Neuronal stem cell (in vitro differentiated cells): ENCODE measurements around the gene TSPAN6.

Experiments used
- DNase-seq: peaks from one replicate; pipeline ENCODE4 v3.0.0-alpha.2; 2013; ENCODE audit warnings: low spot score
- H2AFZ ChIP-seq: one replicate; pipeline ENCODE4 v1.6.1; 2013; ENCODE audit warnings: mild to moderate bottlenecking, low read length, inconsistent platforms
- H2AK5ac ChIP-seq: 2 replicates; pipeline ENCODE4 v1.6.1; 2013; ENCODE audit warnings: low read depth, mild to moderate bottlenecking, inconsistent platforms, low read length, moderate library complexity, mixed read lengths
- H2BK120ac ChIP-seq: 2 replicates; pipeline ENCODE4 v1.6.1; 2013; ENCODE audit warnings: low read depth, mild to moderate bottlenecking, inconsistent platforms, low read length, moderate library complexity, mixed read lengths
- H2BK12ac ChIP-seq: one replicate; pipeline ENCODE4 v1.6.1; 2013; ENCODE audit warnings: low read length, inconsistent platforms
- H2BK15ac ChIP-seq: 2 replicates; pipeline ENCODE4 v1.6.1; 2013; ENCODE audit warnings: mild to moderate bottlenecking, low read length, inconsistent platforms, mixed read lengths
- H2BK5ac ChIP-seq: one replicate; pipeline ENCODE4 v1.6.1; 2013; ENCODE audit warnings: inconsistent platforms, mild to moderate bottlenecking, low read length, moderate library complexity
- H3K14ac ChIP-seq: one replicate; pipeline ENCODE4 v1.6.1; 2013; ENCODE audit warnings: low read length, inconsistent platforms
- H3K18ac ChIP-seq: 2 replicates; pipeline ENCODE4 v1.6.1; 2013; ENCODE audit warnings: low read length, inconsistent platforms
- H3K23ac ChIP-seq: 2 replicates; pipeline ENCODE4 v1.6.1; 2013; ENCODE audit warnings: low read depth, mild to moderate bottlenecking, mixed read lengths, low read length, inconsistent platforms; ENCODE audit not compliant: poor library complexity
- H3K27ac ChIP-seq: replicated peaks from 3 replicates; pipeline ENCODE4 v1.5.1; 2013; ENCODE audit warnings: low read length, inconsistent platforms
- H3K27me3 ChIP-seq, 3 experiments: 2 replicates each; pipeline ENCODE4 v1.6.1; 2013; ENCODE audit warnings: low read length in 3 of 3, mild to moderate bottlenecking in 2 of 3, inconsistent platforms in 1 of 3, low read depth in 1 of 3, mixed read lengths in 1 of 3, moderate library complexity in 1 of 3; ENCODE audit not compliant: control insufficient read depth in 3 of 3, insufficient read depth in 3 of 3
- H3K36me3 ChIP-seq, 2 donors: replicated peaks in 1 of 2; 2 replicates each; pipeline ENCODE4 v1.6.1; 2013; ENCODE audit warnings: low read length in 2 of 2; ENCODE audit not compliant: control insufficient read depth in 2 of 2, insufficient read depth in 2 of 2
- H3K4ac ChIP-seq: 2 replicates; pipeline ENCODE4 v1.6.1; 2013; ENCODE audit warnings: inconsistent platforms, mild to moderate bottlenecking, low read length, moderate library complexity
- H3K4me1 ChIP-seq, 2 donors: 1 replicate in 1 of 2; 2 replicates in 1 of 2; pipeline ENCODE4 v1.6.1; 2013; ENCODE audit warnings: low read length in 2 of 2, low read depth in 1 of 2; ENCODE audit not compliant: control insufficient read depth in 2 of 2, insufficient read depth in 1 of 2
- H3K4me2 ChIP-seq: one replicate; pipeline ENCODE4 v1.6.1; 2013; ENCODE audit warnings: mild to moderate bottlenecking, low read length, inconsistent platforms; ENCODE audit not compliant: insufficient read depth, poor library complexity, severe bottlenecking
- H3K4me3 ChIP-seq, 2 donors: 2 replicates each; pipeline ENCODE4 v1.5.1; 2013; ENCODE audit warnings: low read length in 2 of 2, mild to moderate bottlenecking in 2 of 2, inconsistent platforms in 1 of 2, moderate library complexity in 1 of 2
- H3K79me1 ChIP-seq: one replicate; pipeline ENCODE4 v1.6.1; 2013; ENCODE audit warnings: low read depth, mild to moderate bottlenecking, inconsistent platforms, low read length, moderate library complexity
- H3K9ac ChIP-seq: one replicate; pipeline ENCODE4 v1.6.1; 2013; ENCODE audit warnings: mild to moderate bottlenecking, low read depth, low read length, inconsistent platforms; ENCODE audit not compliant: poor library complexity
- H3K9me3 ChIP-seq, 2 donors: replicated peaks in 1 of 2; 2 replicates each; pipeline versions ENCODE3 to v1.6.1; 2013; ENCODE audit warnings: low read length in 2 of 2, mild to moderate bottlenecking in 2 of 2, inconsistent platforms in 1 of 2, low read depth in 1 of 2, mixed read lengths in 1 of 2, moderate library complexity in 1 of 2; ENCODE audit not compliant: control insufficient read depth in 2 of 2, insufficient read depth in 1 of 2
- H4K8ac ChIP-seq: one replicate; pipeline ENCODE4 v1.6.1; 2013; ENCODE audit warnings: low read depth, mild to moderate bottlenecking, inconsistent platforms, low read length, moderate library complexity
- H4K91ac ChIP-seq: one replicate; pipeline ENCODE4 v1.6.1; 2013; ENCODE audit warnings: low read length, low read depth, mild to moderate bottlenecking, inconsistent platforms; ENCODE audit not compliant: poor library complexity
- WGBS, 2 donors: extraction: QIAGEN DNeasy Blood & Tissue Kit; methylation state at CpG; one replicate each; pipeline ENCODE4 v1.1.7; 2013; ENCODE audit warnings: missing lambda C conversion rate in 2 of 2, mixed read lengths in 1 of 2; ENCODE audit not compliant: insufficient read length in 2 of 2, insufficient replicate concordance in 1 of 2; ENCODE audit errors: extremely low coverage in 2 of 2; 5-methylcytosine and 5-hydroxymethylcytosine counted together

Gene TSPAN6

DNA sequence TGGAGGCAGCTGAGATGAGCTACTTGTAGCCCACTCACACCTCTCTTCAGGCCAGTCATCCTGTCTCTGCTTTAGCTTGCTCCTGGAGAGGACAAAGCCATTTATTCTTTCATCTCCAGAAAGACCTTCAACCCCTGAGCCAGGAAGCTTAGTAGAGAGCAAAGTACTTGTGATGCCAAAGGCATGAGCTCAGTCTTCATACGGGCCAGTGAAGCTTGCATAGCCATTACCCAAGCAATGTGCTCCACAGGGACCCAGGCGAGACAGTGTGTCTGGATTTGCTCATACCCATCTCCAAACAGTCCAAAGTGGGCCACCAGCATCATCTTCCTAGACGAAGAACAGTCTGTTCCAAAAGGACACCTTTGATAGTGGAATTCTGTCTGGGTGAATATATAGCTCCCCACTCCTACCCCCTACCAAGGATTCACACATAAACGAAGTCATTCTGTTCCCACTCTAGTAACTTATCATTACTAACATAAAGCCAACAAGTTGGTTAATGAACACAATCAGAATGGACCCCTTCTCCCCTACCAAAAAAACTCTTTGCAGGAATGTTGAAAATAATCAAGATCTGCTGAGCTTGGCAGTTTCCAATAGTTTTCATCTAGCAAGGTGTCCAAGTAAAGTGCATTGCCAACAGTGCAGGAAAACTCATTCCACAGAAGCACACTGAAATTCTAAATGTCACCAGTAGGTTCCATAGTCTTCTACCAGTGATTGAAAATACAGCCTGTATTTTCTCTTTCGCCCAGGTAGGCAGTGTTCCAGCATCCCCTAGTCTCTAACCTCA lies 45.2 kb downstream of the TSPAN6 start:
- Histone ChIP-seq H3K9me3 (no peaks in the 10 kb centered on the region), H3K36me3 (no peaks in the 10 kb centered on the region), H3K4ac (no peak overlapping the region), H2AK5ac (no peak overlapping the region), H2BK12ac (no peak overlapping the region), H3K27me3 (peaks cover 0 to 11% (median 0%) of the 10 kb centered on the region in 3 experiments), H4K91ac (no peak overlapping the region), H3K27ac (no peak overlapping the region), H3K4me2 (no peak overlapping the region), H2BK15ac (no peak overlapping the region), H2BK5ac (no peak overlapping the region), H3K23ac (no peak overlapping the region), H2BK120ac (no peak overlapping the region), H3K4me3 (no peak overlapping the region), H3K4me1 (no peaks in the 10 kb centered on the region), H2AFZ (no peak overlapping the region), H3K18ac (no peak overlapping the region), H3K9ac (no peak overlapping the region), H3K14ac (no peak overlapping the region), H4K8ac (no peak overlapping the region), H3K79me1 (no peaks in the 10 kb centered on the region)
- no CpG with 5 or more reads among the region's 5 CpGs for WGBS, 2 donors
- DNase-seq: no peak

DNA sequence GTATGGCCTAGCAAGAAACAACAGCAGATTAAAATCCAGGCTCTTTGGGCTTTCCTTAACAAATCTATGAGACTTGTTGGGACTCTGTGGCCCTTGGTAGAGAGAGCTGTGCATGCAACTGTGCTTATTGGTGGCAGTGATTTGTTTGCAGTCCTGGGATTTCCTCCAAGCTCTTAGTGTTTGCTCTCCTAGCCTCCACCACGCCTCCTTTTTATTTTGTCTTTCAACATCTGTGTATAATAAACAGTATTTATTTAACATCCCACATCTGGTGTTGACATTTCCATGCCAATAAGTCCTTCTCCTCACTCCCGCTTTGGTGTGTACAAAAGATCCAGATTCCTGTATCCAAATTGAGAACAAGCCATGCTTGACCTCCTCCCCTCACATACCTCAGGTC lies 48.7 kb downstream of the TSPAN6 start:
- peaks cover 0 to 15% (median 0%) of the 10 kb centered on the region in 3 experiments for H3K27me3 ChIP-seq

DNA sequence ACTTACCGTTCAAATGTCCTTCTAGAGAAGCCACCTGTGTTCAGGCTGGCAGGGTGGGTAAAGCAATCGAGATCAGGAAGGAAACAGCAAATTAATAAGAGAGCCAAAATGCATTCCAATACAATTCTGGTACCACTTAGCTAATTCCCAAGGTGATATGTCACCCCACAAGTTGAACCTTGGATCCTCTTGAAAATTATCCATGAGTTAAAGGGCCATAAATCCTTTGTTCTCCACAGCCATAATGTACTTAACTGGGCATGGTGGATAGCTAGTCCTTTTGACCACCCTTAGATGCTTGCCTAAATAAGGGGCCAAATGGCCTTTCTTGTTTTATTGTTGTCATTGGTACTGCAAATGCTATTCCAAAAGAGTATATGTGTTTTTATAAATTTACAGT lies 49.9 kb downstream of the TSPAN6 start:
- Histone ChIP-seq H3K18ac (no peak overlapping the region), H3K4me3 (no peak overlapping the region), H2AFZ (no peak overlapping the region), H3K36me3 (no peaks in the 10 kb centered on the region), H4K91ac (no peak overlapping the region), H3K4me2 (no peak overlapping the region), H2BK15ac (no peak overlapping the region), H3K79me1 (no peaks in the 10 kb centered on the region), H2BK5ac (no peak overlapping the region), H3K4ac (no peak overlapping the region), H3K23ac (no peak overlapping the region), H3K9me3 (no peaks in the 10 kb centered on the region), H3K14ac (no peak overlapping the region), H3K4me1 (no peaks in the 10 kb centered on the region), H3K9ac (no peak overlapping the region), H2BK120ac (no peak overlapping the region), H2BK12ac (no peak overlapping the region), H3K27me3 (peaks cover 0 to 15% (median 0%) of the 10 kb centered on the region in 3 experiments), H4K8ac (no peak overlapping the region), H2AK5ac (no peak overlapping the region), H3K27ac (no peak overlapping the region)
- no peak for DNase-seq
- no CpG with 5 or more reads among the region's 2 CpGs for WGBS, 2 donors

More for the DNA sequence above, 48.7 kb downstream of the TSPAN6 start:
- no peak overlapping the region for H3K23ac ChIP-seq
- no peak overlapping the region for H2AFZ ChIP-seq
- no peaks in the 10 kb centered on the region for H3K4me1 ChIP-seq
- H3K79me1 ChIP-seq: no peaks in the 10 kb centered on the region
- no peak overlapping the region for H2BK15ac ChIP-seq
- H2BK12ac ChIP-seq: no peak overlapping the region
- H2BK120ac ChIP-seq: no peak overlapping the region
- WGBS, 2 donors: no CpG with 5 or more reads among the region's 2 CpGs
- no peak overlapping the region for H3K14ac ChIP-seq
- H3K4ac ChIP-seq: no peak overlapping the region
- no peak overlapping the region for H3K9ac ChIP-seq
- H3K18ac ChIP-seq: no peak overlapping the region
- no peak overlapping the region for H2AK5ac ChIP-seq
- no peak overlapping the region for H3K4me3 ChIP-seq
- H3K4me2 ChIP-seq: no peak overlapping the region
- no peaks in the 10 kb centered on the region for H3K9me3 ChIP-seq
- no peak for DNase-seq
- no peak overlapping the region for H2BK5ac ChIP-seq
- no peak overlapping the region for H4K91ac ChIP-seq
- no peaks in the 10 kb centered on the region for H3K36me3 ChIP-seq
- no peak overlapping the region for H3K27ac ChIP-seq
- H4K8ac ChIP-seq: no peak overlapping the region

DNA sequence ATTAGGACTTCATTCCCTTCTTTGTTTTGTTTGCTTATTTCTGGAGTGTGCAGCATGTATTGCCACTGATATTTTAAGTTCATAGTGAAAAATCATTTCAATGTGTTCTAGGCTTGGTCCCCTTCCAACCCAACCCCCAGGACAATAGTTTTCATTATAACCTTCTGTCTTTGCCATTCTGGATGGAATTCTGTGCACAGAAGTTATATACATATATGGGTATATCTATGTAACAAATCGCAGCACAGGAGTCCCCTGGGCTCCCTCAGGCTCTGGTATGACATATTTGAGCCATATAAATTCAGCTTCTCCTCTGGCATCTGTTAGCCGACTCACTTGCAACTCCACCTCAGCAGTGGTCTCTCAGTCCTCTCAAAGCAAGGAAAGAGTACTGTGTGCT lies 52.0 kb downstream of the TSPAN6 start, which contains the start of gene TNMD:
Gene TNMD, plus strand, starts transcription at position 326 of the 400 bp plus-strand sequence. CDS start 83 bp downstream, outside the sequence.
- H2BK120ac ChIP-seq: no peak within 1 kb of the TSS
- H3K18ac ChIP-seq: no peak within 1 kb of the TSS
- no peak within 1 kb of the TSS for H3K14ac ChIP-seq
- no peak within 1 kb of the TSS for H3K4ac ChIP-seq
- no peak within 1 kb of the TSS for H2BK5ac ChIP-seq
- WGBS, 2 donors: no CpG with 5 or more reads among the region's 2 CpGs
- H3K4me1 ChIP-seq: no peaks in the 10 kb centered on the region
- no peak within 1 kb of the TSS for H3K27ac ChIP-seq
- no peak within 1 kb of the TSS for H4K91ac ChIP-seq
- H3K79me1 ChIP-seq: no peaks in the 10 kb centered on the region
- no peak within 1 kb of the TSS for H4K8ac ChIP-seq
- H2BK15ac ChIP-seq: no peak within 1 kb of the TSS
- H3K9ac ChIP-seq: no peak within 1 kb of the TSS
- no peaks in the 10 kb centered on the region for H3K9me3 ChIP-seq
- no peak within 1 kb of the TSS for H2AFZ ChIP-seq
- no peak within 1 kb of the TSS for H2AK5ac ChIP-seq
- no peaks in the 10 kb centered on the region for H3K36me3 ChIP-seq
- H3K4me3 ChIP-seq: no peak within 1 kb of the TSS
- H3K27me3 ChIP-seq: peaks cover 0 to 8% (median 0%) of the 10 kb centered on the region in 3 experiments
- no peak within 1 kb of the TSS for H2BK12ac ChIP-seq
- H3K4me2 ChIP-seq: no peak within 1 kb of the TSS
- DNase-seq: no peak
- no peak within 1 kb of the TSS for H3K23ac ChIP-seq
